Liver (tissue), 9 donors: Measurements from ENCODE around the gene PDK2. TPM values are rescaled to one million over a fixed set of nuclear protein-coding genes. Genes with fewer than 3 reads are reported as not detected.

Experiments used
- DNase-seq: peaks from one replicate; pipeline ENCODE4 v3.0.0-alpha.2; 2017; ENCODE audit warnings: low spot score
- H3K27ac ChIP-seq, 2 donors: one replicate each; pipeline ENCODE4 v1.7.0; 2013; ENCODE audit warnings: inconsistent platforms in 2 of 2, low read length in 2 of 2, control low read depth in 1 of 2, low read depth in 1 of 2, mild to moderate bottlenecking in 1 of 2
- H3K27me3 ChIP-seq, 4 donors: one replicate each; pipeline versions ENCODE4 v1.6.1 to v1.7.0; 2013; ENCODE audit warnings: low read length in 3 of 4, inconsistent platforms in 1 of 4, mild to moderate bottlenecking in 1 of 4, moderate library complexity in 1 of 4; ENCODE audit not compliant: control insufficient read depth in 4 of 4, insufficient read depth in 4 of 4
- H3K36me3 ChIP-seq, 4 donors: one replicate each; pipeline versions ENCODE4 v1.6.1 to v1.7.0; 2013; ENCODE audit warnings: low read length in 3 of 4, mild to moderate bottlenecking in 3 of 4, low read depth in 1 of 4, moderate library complexity in 1 of 4; ENCODE audit not compliant: control insufficient read depth in 4 of 4, insufficient read depth in 3 of 4
- H3K4me1 ChIP-seq, 4 donors: one replicate each; pipeline versions ENCODE4 v1.6.1 to v1.7.0; 2013; ENCODE audit warnings: low read length in 3 of 4, mild to moderate bottlenecking in 3 of 4, moderate library complexity in 1 of 4; ENCODE audit not compliant: control insufficient read depth in 4 of 4, insufficient read depth in 4 of 4
- H3K4me3 ChIP-seq, 3 donors: one replicate each; pipeline versions ENCODE4 v1.6.1 to v1.7.0; 2013; ENCODE audit warnings: low read length in 3 of 3, control low read depth in 1 of 3, low read depth in 1 of 3, mild to moderate bottlenecking in 1 of 3
- H3K9ac ChIP-seq, 2 donors: one replicate each; pipeline ENCODE4 v1.7.0; 2013; ENCODE audit warnings: low read length in 2 of 2, mild to moderate bottlenecking in 2 of 2, moderate library complexity in 2 of 2, control low read depth in 1 of 2, low read depth in 1 of 2
- H3K9me3 ChIP-seq, 4 donors: one replicate each; pipeline versions ENCODE4 v1.6.1 to v1.7.0; 2013; ENCODE audit warnings: low read length in 3 of 4; ENCODE audit not compliant: control insufficient read depth in 4 of 4
- ATF3 ChIP-seq: IDR thresholded peaks from 2 replicates; pipeline ENCODE4 v1.6.1; 2016; ENCODE audit warnings: antibody characterized with exemption
- CTCF ChIP-seq: fragments of 150-350 bp; IDR thresholded peaks from 2 replicates; pipeline ENCODE4 v1.5.1; 2017; ENCODE audit warnings: improper control_type of control experiment, low read depth, low read length; ENCODE audit not compliant: missing input control
- EGR1 ChIP-seq, 2 donors: IDR thresholded peaks; 2 replicates each; pipeline ENCODE4 v1.6.1; 2016 to 2018; ENCODE audit warnings: antibody characterized with exemption in 2 of 2, low read depth in 2 of 2
- FOXA1 ChIP-seq: IDR thresholded peaks from 2 replicates; pipeline ENCODE4 v1.6.1; 2016; ENCODE audit warnings: antibody characterized with exemption
- FOXA2 ChIP-seq: IDR thresholded peaks from 2 replicates; pipeline ENCODE4 v1.6.1; 2016; ENCODE audit warnings: antibody characterized with exemption
- GABPA ChIP-seq, 2 donors: IDR thresholded peaks in 1 of 2; conservative IDR thresholded peaks in 1 of 2; 2 replicates each; pipeline ENCODE4 v1.6.1; 2016; ENCODE audit warnings: antibody characterized with exemption in 2 of 2, mild to moderate bottlenecking in 1 of 2, moderate library complexity in 1 of 2
- HNF4G ChIP-seq: IDR thresholded peaks from 2 replicates; pipeline ENCODE4 v1.6.1; 2016; ENCODE audit warnings: antibody characterized with exemption
- MAX ChIP-seq: IDR thresholded peaks from 2 replicates; pipeline ENCODE4 v1.6.1; 2016; ENCODE audit warnings: antibody characterized with exemption
- NR2F2 ChIP-seq: IDR thresholded peaks from 2 replicates; pipeline ENCODE4 v1.6.1; 2016; ENCODE audit warnings: antibody characterized with exemption
- RAD21 ChIP-seq, 2 donors: IDR thresholded peaks; 2 replicates each; pipeline ENCODE4 v1.6.1; 2016; ENCODE audit warnings: antibody characterized with exemption in 2 of 2, mild to moderate bottlenecking in 2 of 2
- REST ChIP-seq: IDR thresholded peaks from 2 replicates; pipeline ENCODE4 v1.6.1; 2016; ENCODE audit warnings: antibody characterized with exemption, mild to moderate bottlenecking
- SP1 ChIP-seq: IDR thresholded peaks from 2 replicates; pipeline ENCODE4 v1.6.1; 2018; ENCODE audit warnings: antibody characterized with exemption, mild to moderate bottlenecking
- TAF1 ChIP-seq: conservative IDR thresholded peaks from 2 replicates; pipeline ENCODE4 v1.6.1; 2016; ENCODE audit warnings: antibody characterized with exemption, mild to moderate bottlenecking
- YY1 ChIP-seq: IDR thresholded peaks from 2 replicates; pipeline ENCODE4 v1.6.1; 2016; ENCODE audit warnings: antibody characterized with exemption, mild to moderate bottlenecking
- ZBTB33 ChIP-seq: IDR thresholded peaks from 2 replicates; pipeline ENCODE4 v1.6.1; 2016; ENCODE audit warnings: antibody characterized with exemption
- WGBS: extraction: QIAGEN DNeasy Blood & Tissue Kit; methylation state at CpG from one replicate; pipeline ENCODE4 v1.1.7; 2013; 5-methylcytosine and 5-hydroxymethylcytosine counted together
- polyA plus RNA-seq, 2 donors: library from polyadenylated mRNA; stranded (reverse) in 1 of 2; unstranded in 1 of 2; fragments of 200-250 nt in 1 of 2; fragments of >200 nt in 1 of 2; fragmentation: Nextera tagmentation in 1 of 2; extraction: Ambion mirVana in 1 of 2; gene quantifications; one replicate each; pipeline versions ENCODE4 v1.2.1 to v1.2.3, GENCODE V29; 2013 to 2015
- total RNA-seq, 2 donors: library from RNA; depleted of rRNA; stranded (reverse); fragments of >200 nt; gene quantifications; one replicate each; pipeline ENCODE4 v1.2.3, GENCODE V29; 2014
- donor health status: healthy.
- donor health status: healthy.
- donor health status: healthy.
- donor health status: healthy.
- donor health status: healthy.

The PDK2 gene
- total and polyA plus RNA-seq, 4 donors = 8.6 to 36.6 (median 28.5) TPM

- Histone ChIP-seq H3K36me3 (peaks cover 8 to 38% (median 20%) of the 10 kb centered on the region in 4 donors), H3K9ac (no peak overlapping the region), H3K27ac (no peak overlapping the region), H3K27me3 (no peaks in the 10 kb centered on the region), H3K9me3 (no peaks in the 10 kb centered on the region), H3K4me1 (peaks cover 0 to 10% (median 3%) of the 10 kb centered on the region in 4 donors), H3K4me3 (no peak overlapping the region)
- TF ChIP-seq FOXA1 (no peak), HNF4G (no peak), ATF3 (no peak), REST (no peak), TAF1 (no peak), MAX (no peak)
- 93% methylated on average over 11 of the region's 11 CpGs for WGBS
- DNase-seq = no peak
These were observed 41.0 kb downstream of the PDK2 start for GRCh38 chr17:50136096-50136687.

GRCh38 chr17:50137042-50137441 lies 41.9 kb downstream of the PDK2 start:
- Histone ChIP-seq H3K36me3 (peaks cover 9 to 38% (median 22%) of the 10 kb centered on the region in 4 donors), H3K9ac (no peak overlapping the region), H3K27ac (no peak overlapping the region), H3K4me3 (no peak overlapping the region), H3K9me3 (no peaks in the 10 kb centered on the region), H3K4me1 (peaks cover 0 to 10% (median 3%) of the 10 kb centered on the region in 4 donors), H3K27me3 (no peaks in the 10 kb centered on the region)
- TF ChIP-seq TAF1 = no peak
- no peak for TF ChIP-seq EGR1 (IDR thresholded peaks at IDR 0.05; ENCODE audit: low read depth in 2 of 2)
- no peak for TF ChIP-seq NR2F2
- DNase-seq = no peak
- 95% methylated on average over 4 of the region's 4 CpGs for WGBS

GRCh38 chr17:50139185-50139783 lies 44.1 kb downstream of the PDK2 start:
- Histone ChIP-seq H3K27me3 (no peaks in the 10 kb centered on the region), H3K4me1 (peaks cover 2 to 14% (median 10%) of the 10 kb centered on the region in 4 donors), H3K36me3 (peaks cover 12 to 38% (median 26%) of the 10 kb centered on the region in 4 donors), H3K9ac (no peak overlapping the region), H3K27ac (no peak overlapping the region), H3K9me3 (no peaks in the 10 kb centered on the region), H3K4me3 (no peak overlapping the region)
- DNase-seq = no peak
- TF ChIP-seq FOXA1 (no peak), RAD21 (IDR thresholded peaks at IDR 0.05) (no peak), TAF1 (no peak), SP1 (no peak), YY1 (no peak), CTCF (no peak), GABPA (IDR thresholded peaks at IDR 0.05 in 1 of 2, conservative IDR thresholded peaks at IDR 0.05 in 1 of 2) (no peak), ZBTB33 (no peak), FOXA2 (no peak), EGR1 (IDR thresholded peaks at IDR 0.05; ENCODE audit: low read depth in 2 of 2) (no peak), ATF3 (no peak)
- 91% methylated on average over 15 of the region's 15 CpGs for WGBS
